MM.1S (cell line): ENCODE data around the gene TLE1.
"Not testable (repeated sequence)": the region's sequence is repeated elsewhere in the genome, so short reads cannot be mapped to it uniquely, and the experiment has no call there.

Experiments
- DNase-seq: peaks from one replicate; pipeline ENCODE4 v3.0.0-alpha.2; 2015
- H2AFZ ChIP-seq: fragments of 300-600 bp; sonication (generic); 2 replicates; pipeline ENCODE4 v1.6.0; 2016; ENCODE audit warnings: antibody characterized with exemption, low read length
- H3F3A ChIP-seq: fragments of 300-600 bp; sonication (generic); 2 replicates; pipeline ENCODE4 v1.6.1; 2016; ENCODE audit warnings: mild to moderate bottlenecking, antibody characterized with exemption, low read length, moderate library complexity, mixed read lengths; ENCODE audit not compliant: insufficient read depth
- H3K27ac ChIP-seq: fragments of 300-600 bp; sonication (generic); 2 replicates; pipeline ENCODE4 v1.5.1; 2016; ENCODE audit warnings: mild to moderate bottlenecking, low read length
- H3K27me3 ChIP-seq: fragments of 300-600 bp; sonication (generic); replicated peaks from 2 replicates; pipeline ENCODE4 v1.6.0; 2016; ENCODE audit warnings: low read length; ENCODE audit not compliant: insufficient read depth
- H3K36me3 ChIP-seq: fragments of 300-600 bp; sonication (generic); replicated peaks from 2 replicates; pipeline ENCODE4 v1.6.1; 2016; ENCODE audit warnings: mild to moderate bottlenecking, low read length, mixed read lengths; ENCODE audit not compliant: insufficient read depth
- H3K4me1 ChIP-seq: fragments of 300-600 bp; sonication (generic); 2 replicates; pipeline ENCODE4 v1.6.1; 2016; ENCODE audit warnings: low read length, mixed read lengths
- H3K4me2 ChIP-seq: fragments of 300-600 bp; sonication (generic); 2 replicates; pipeline ENCODE4 v1.6.0; 2016; ENCODE audit warnings: low read depth, low read length
- H3K4me3 ChIP-seq: fragments of 300-600 bp; sonication (generic); 2 replicates; pipeline ENCODE4 v1.5.1; 2016; ENCODE audit warnings: low read length, mixed read lengths
- H3K79me2 ChIP-seq: fragments of 300-600 bp; sonication (generic); 2 replicates; pipeline ENCODE4 v1.6.1; 2016; ENCODE audit warnings: mixed run types, low read length, mixed read lengths
- H3K9ac ChIP-seq: fragments of 300-600 bp; sonication (generic); 2 replicates; pipeline ENCODE4 v1.6.1; 2016; ENCODE audit warnings: low read length, mixed read lengths
- H3K9me2 ChIP-seq: fragments of 300-600 bp; sonication (generic); replicated peaks from 2 replicates; pipeline ENCODE4 v1.6.1; 2016; ENCODE audit warnings: mild to moderate bottlenecking, low read length, mixed read lengths; ENCODE audit not compliant: insufficient read depth
- H3K9me3 ChIP-seq: fragments of 300-600 bp; sonication (generic); replicated peaks from 2 replicates; pipeline ENCODE4 v1.6.1; 2016; ENCODE audit warnings: mild to moderate bottlenecking, low read length, mixed read lengths; ENCODE audit not compliant: insufficient read depth
- H4K20me1 ChIP-seq: fragments of 300-600 bp; sonication (generic); 2 replicates; pipeline ENCODE4 v1.6.1; 2016; ENCODE audit warnings: mild to moderate bottlenecking, low read length, moderate library complexity, mixed read lengths; ENCODE audit not compliant: insufficient read depth
- EZH2 ChIP-seq: fragments of 300-600 bp; sonication (generic); optimal IDR thresholded peaks from 2 replicates; pipeline ENCODE3; 2017; ENCODE audit warnings: low read depth, mild to moderate bottlenecking, antibody characterized with exemption, low read length, mixed read lengths
- EZH2phosphoT487 ChIP-seq: fragments of 300-600 bp; sonication (generic); IDR thresholded peaks from 2 replicates; pipeline ENCODE4 v1.6.1; 2018; ENCODE audit warnings: antibody characterized with exemption, low read length
- TF ChIP-seq, protein P1 (sequence below): fragments of 300-600 bp; sonication (generic); IDR thresholded peaks from 2 replicates; pipeline ENCODE4 v1.5.1; 2016; ENCODE audit warnings: antibody characterized with exemption, low read length, mixed read lengths

TLE1 gene

DNA sequence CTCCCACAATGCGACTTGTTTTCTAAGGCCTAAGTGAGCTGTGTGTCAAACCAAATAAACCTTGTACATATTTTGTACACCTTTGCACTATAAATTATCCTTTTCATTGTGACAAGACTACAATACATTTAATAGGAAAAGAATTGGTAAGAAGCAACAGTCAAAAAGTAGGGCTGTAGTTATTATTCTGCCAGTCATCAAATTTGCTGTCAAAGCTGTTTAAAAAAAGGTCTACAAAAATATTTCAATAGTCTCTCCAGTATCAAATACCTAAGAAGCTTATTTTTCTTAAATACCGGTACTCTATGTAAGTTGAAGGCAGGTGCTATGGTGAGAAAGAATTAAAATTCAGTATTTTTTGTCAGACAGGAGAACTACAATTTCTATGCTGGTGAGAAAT, 40.5 kb downstream of the TLE1 start:
- no peak overlapping the region for H3K4me2 ChIP-seq
- H3F3A ChIP-seq = no peaks in the 10 kb centered on the region
- no peaks in the 10 kb centered on the region for H3K4me1 ChIP-seq
- no peaks in the 10 kb centered on the region for H3K79me2 ChIP-seq
- no peak overlapping the region for H2AFZ ChIP-seq
- no peak overlapping the region for H3K9ac ChIP-seq
- no peaks in the 10 kb centered on the region for H3K36me3 ChIP-seq
- no peaks in the 10 kb centered on the region for H3K9me3 ChIP-seq
- no peaks in the 10 kb centered on the region for H4K20me1 ChIP-seq
- no peak overlapping the region for H3K4me3 ChIP-seq
- no peak for DNase-seq
- H3K27ac ChIP-seq = no peak overlapping the region
- TF ChIP-seq, protein P1, sequence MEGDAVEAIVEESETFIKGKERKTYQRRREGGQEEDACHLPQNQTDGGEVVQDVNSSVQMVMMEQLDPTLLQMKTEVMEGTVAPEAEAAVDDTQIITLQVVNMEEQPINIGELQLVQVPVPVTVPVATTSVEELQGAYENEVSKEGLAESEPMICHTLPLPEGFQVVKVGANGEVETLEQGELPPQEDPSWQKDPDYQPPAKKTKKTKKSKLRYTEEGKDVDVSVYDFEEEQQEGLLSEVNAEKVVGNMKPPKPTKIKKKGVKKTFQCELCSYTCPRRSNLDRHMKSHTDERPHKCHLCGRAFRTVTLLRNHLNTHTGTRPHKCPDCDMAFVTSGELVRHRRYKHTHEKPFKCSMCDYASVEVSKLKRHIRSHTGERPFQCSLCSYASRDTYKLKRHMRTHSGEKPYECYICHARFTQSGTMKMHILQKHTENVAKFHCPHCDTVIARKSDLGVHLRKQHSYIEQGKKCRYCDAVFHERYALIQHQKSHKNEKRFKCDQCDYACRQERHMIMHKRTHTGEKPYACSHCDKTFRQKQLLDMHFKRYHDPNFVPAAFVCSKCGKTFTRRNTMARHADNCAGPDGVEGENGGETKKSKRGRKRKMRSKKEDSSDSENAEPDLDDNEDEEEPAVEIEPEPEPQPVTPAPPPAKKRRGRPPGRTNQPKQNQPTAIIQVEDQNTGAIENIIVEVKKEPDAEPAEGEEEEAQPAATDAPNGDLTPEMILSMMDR = no peak
- no peak for TF ChIP-seq EZH2phosphoT487
- no peak for TF ChIP-seq EZH2
- no peaks in the 10 kb centered on the region for H3K27me3 ChIP-seq
- no peaks in the 10 kb centered on the region for H3K9me2 ChIP-seq

DNA sequence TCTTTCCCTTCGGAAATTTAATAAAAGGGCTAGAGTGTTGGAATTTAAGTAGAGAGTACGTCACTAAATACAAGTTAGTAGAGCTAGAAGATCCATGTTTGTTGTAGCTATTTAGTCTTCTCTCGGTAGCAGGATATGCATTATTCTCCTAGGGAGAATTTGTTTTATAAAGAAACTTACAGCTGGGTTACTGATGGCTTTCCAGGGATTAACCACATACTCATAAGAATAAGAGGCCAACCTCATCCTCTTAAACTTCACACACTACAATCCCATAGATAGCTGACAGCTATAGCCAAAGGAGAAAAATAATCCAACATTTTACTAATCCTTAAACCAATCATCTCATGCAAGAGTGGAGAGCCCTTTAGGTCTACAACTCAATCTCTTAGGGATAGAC, 43.0 kb downstream of the TLE1 start:
- no peaks in the 10 kb centered on the region for H4K20me1 ChIP-seq
- no peaks in the 10 kb centered on the region for H3K4me1 ChIP-seq
- H3K9ac ChIP-seq = no peak overlapping the region
- DNase-seq = no peak
- H3K36me3 ChIP-seq = no peaks in the 10 kb centered on the region
- H3K79me2 ChIP-seq = no peaks in the 10 kb centered on the region
- H3K4me2 ChIP-seq = no peak overlapping the region
- TF ChIP-seq, protein P1 = no peak
- TF ChIP-seq EZH2 (no peak), EZH2phosphoT487 (no peak)
- no peaks in the 10 kb centered on the region for H3K9me2 ChIP-seq
- H3K9me3 ChIP-seq = no peaks in the 10 kb centered on the region
- no peaks in the 10 kb centered on the region for H3F3A ChIP-seq
- no peak overlapping the region for H3K27ac ChIP-seq
- no peak overlapping the region for H2AFZ ChIP-seq
- no peaks in the 10 kb centered on the region for H3K27me3 ChIP-seq
- no peak overlapping the region for H3K4me3 ChIP-seq

DNA sequence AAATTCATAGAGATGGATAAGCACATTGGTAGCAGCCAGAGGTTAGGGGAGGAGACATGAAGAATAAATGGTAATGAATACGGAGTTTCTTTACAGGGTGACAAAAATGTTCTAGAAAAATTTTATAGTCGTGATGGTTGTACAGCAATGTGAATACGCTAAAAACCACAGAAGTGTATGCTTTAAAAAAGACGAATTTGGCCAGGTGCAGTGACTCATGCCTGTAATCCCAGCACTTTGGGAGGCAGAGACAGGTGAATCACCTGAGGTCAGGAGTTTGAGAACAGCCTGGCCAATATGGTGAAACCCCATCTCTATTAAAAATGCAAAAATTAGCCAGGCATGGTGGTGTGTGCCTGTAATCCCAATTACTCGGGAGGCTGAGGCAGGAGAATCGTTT, 44.8 kb downstream of the TLE1 start:
- not testable (repeated sequence) for H3K9ac ChIP-seq, H3K27me3 ChIP-seq, H3K27ac ChIP-seq, H3K9me2 ChIP-seq, H3K9me3 ChIP-seq, H3K36me3 ChIP-seq, H3K4me3 ChIP-seq, H3K79me2 ChIP-seq, DNase-seq, H3K4me2 ChIP-seq, H2AFZ ChIP-seq, H4K20me1 ChIP-seq, H3F3A ChIP-seq, H3K4me1 ChIP-seq

DNA sequence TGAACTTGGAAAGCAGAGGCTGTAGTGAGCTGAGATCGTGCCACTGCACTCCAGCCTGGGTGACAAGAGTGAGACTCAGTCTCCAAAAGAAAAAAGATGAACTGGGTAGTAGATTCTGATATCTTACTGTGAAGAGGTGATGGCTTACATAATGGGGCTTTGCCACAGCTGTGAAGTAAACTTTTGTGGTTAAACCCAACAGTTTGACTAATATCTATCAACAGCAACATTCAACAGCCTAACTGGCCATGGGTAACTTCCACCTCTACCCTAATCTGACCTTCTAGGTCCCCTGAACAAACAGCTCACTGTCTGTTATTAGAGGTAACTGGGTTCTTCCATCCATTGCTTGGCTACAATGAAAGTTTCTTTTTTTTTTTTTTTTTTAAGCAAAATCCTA, 52.1 kb downstream of the TLE1 start:
- TF ChIP-seq EZH2 = no peak
- no peaks in the 10 kb centered on the region for H3K9me2 ChIP-seq
- no peaks in the 10 kb centered on the region for H3K4me1 ChIP-seq
- no peak for DNase-seq
- no peaks in the 10 kb centered on the region for H3K36me3 ChIP-seq
- H3K79me2 ChIP-seq = no peaks in the 10 kb centered on the region
- H3K27me3 ChIP-seq = no peaks in the 10 kb centered on the region
- H3K4me3 ChIP-seq = no peak overlapping the region
- H3K9ac ChIP-seq = no peak overlapping the region
- no peaks in the 10 kb centered on the region for H4K20me1 ChIP-seq
- H3F3A ChIP-seq = no peaks in the 10 kb centered on the region
- H3K4me2 ChIP-seq = no peak overlapping the region
- no peaks in the 10 kb centered on the region for H3K9me3 ChIP-seq
- no peak overlapping the region for H2AFZ ChIP-seq
- no peak overlapping the region for H3K27ac ChIP-seq
